Osteocyte (in vitro differentiated cells): Measurements from ENCODE around the gene RSKR. TPM values are rescaled to one million over a fixed set of nuclear protein-coding genes. Genes with fewer than 3 reads are reported as not detected.

Experiments
- DNase-seq: peaks from one replicate; pipeline ENCODE4 v3.0.0; 2021; ENCODE audit warnings: mixed read lengths; ENCODE audit not compliant: unreplicated experiment; ENCODE audit errors: extremely low spot score
- H3K27ac Mint-ChIP-seq: one replicate; pipeline ENCODE4 v1.8.0; 2021; ENCODE audit warnings: mild to moderate bottlenecking, mixed read lengths; ENCODE audit not compliant: unreplicated experiment
- H3K27me3 Mint-ChIP-seq: one replicate; pipeline ENCODE4 v1.8.0; 2021; ENCODE audit warnings: mixed read lengths; ENCODE audit not compliant: unreplicated experiment
- H3K36me3 Mint-ChIP-seq: one replicate; pipeline ENCODE4 v1.8.0; 2021; ENCODE audit warnings: mixed read lengths; ENCODE audit not compliant: unreplicated experiment
- H3K4me1 Mint-ChIP-seq: one replicate; pipeline ENCODE4 v1.8.0; 2021; ENCODE audit warnings: mixed read lengths; ENCODE audit not compliant: unreplicated experiment
- H3K4me3 Mint-ChIP-seq: one replicate; pipeline ENCODE4 v1.8.0; 2021; ENCODE audit warnings: mild to moderate bottlenecking, moderate library complexity, mixed read lengths; ENCODE audit not compliant: unreplicated experiment
- H3K9me3 Mint-ChIP-seq: one replicate; pipeline ENCODE4 v1.8.0; 2021; ENCODE audit warnings: mixed read lengths; ENCODE audit not compliant: unreplicated experiment
- CTCF ChIP-seq: fragments of 200-600 bp; sonication (generic); IDR thresholded peaks from 2 replicates; pipeline ENCODE4 v1.5.0; 2021; ENCODE audit warnings: antibody characterized with exemption, mild to moderate bottlenecking, moderate library complexity
- total RNA-seq: library from RNA; stranded (reverse); gene quantifications from 2 replicates; pipeline ENCODE4 v1.2.1, GENCODE V29; 2021

RSKR gene
- total RNA-seq, 1 donor from 2014 or later = 10.3 TPM

DNA sequence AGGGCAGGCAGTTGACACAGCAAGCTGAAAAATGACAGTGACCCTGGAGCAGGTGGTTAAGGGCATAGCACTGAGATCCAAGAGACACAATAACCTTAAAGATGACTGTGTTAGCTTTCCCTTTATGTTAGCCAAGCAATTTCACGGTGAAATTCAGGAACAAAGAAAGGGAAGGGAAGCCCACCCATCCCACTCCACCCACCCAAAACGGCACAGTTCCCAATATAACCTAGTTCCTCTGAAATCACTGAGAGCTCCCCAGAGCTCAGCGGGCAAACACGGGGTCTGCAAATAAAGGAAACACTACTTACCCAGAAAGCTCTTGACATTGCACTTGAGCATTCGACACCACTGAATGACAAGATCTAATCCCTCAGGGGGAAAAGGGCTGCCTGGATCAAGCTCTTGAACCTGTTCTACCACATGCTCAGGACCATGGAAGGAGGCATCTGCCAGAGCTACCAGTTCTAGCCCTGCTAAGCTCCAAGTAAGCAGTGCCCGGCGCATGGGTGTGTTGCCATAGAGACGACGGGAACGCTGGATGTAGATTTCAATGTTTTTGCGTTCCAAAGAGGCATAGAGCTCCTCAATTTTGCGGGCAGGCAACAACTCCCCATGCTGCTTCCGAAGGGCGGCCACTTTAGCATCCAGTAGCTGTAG, 20.4 kb upstream of the RSKR start:
- H3K4me3 Mint-ChIP-seq = no peak overlapping the region
- no peak for TF ChIP-seq CTCF
- H3K9me3 Mint-ChIP-seq = no peaks in the 10 kb centered on the region
- peaks cover 72% of the 10 kb centered on the region for H3K36me3 Mint-ChIP-seq
- no peaks in the 10 kb centered on the region for H3K4me1 Mint-ChIP-seq
- H3K27me3 Mint-ChIP-seq = no peaks in the 10 kb centered on the region
- H3K27ac Mint-ChIP-seq = no peak overlapping the region
- no peak for DNase-seq

DNA sequence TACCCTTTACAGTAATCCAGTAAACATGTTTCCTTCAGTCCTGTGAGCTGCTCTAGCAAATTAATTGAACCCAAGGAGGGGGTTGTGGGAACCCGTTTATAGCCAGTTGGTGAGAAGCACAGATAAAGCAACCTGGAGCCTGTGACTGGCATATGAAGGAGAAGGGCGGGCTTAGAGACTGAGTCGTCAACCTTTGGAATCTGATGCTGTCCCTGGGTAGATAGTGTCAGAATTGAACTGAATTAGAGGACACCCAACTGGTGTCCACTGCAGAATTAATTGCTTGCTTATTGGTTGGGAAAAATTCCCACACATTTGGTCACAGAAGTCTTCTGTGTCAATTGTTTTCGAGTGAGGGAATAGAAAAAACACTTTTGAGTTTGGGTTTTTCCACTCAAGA, 12.8 kb upstream of the RSKR start:
- Mint-ChIP-seq H3K4me3 (no peak overlapping the region), H3K9me3 (no peaks in the 10 kb centered on the region)

DNA sequence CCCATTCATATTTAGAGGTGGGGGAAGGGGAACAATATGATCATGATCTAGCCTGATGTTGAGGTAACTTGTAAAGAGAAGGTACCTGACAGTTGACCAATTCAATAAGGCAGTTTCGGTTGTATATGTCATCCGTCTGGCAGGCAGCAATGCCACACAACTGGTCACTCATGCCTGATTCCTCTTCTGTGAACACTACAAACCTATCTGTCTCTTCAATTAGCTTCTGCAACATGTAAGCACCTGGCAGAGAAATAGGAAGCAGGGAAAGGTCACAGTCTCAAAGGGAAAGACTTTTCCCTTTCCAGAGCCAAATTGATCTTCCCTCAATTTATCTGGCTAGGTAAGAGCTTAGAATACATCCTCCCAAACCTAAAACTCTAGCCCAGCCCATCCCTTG, 10.2 kb upstream of the RSKR start:
- H3K9me3 Mint-ChIP-seq = no peaks in the 10 kb centered on the region
- no peaks in the 10 kb centered on the region for H3K4me1 Mint-ChIP-seq
- no peak overlapping the region for H3K4me3 Mint-ChIP-seq
- H3K27me3 Mint-ChIP-seq = no peaks in the 10 kb centered on the region
- no peak for TF ChIP-seq CTCF
- no peak for DNase-seq
- peaks cover 51% of the 10 kb centered on the region for H3K36me3 Mint-ChIP-seq
- no peak overlapping the region for H3K27ac Mint-ChIP-seq

More for the DNA sequence above, 12.8 kb upstream of the RSKR start:
- no peak for TF ChIP-seq CTCF
- DNase-seq = no peak
- Mint-ChIP-seq H3K4me1 (no peaks in the 10 kb centered on the region), H3K27ac (no peak overlapping the region), H3K27me3 (no peaks in the 10 kb centered on the region), H3K36me3 (peaks cover 43% of the 10 kb centered on the region)

- no peaks in the 10 kb centered on the region for H3K27me3 Mint-ChIP-seq
- no peaks in the 10 kb centered on the region for H3K4me1 Mint-ChIP-seq
- TF ChIP-seq CTCF = no peak
- peaks cover 54% of the 10 kb centered on the region for H3K36me3 Mint-ChIP-seq
- no peak for DNase-seq
- H3K4me3 Mint-ChIP-seq = no peak overlapping the region
- no peak overlapping the region for H3K27ac Mint-ChIP-seq
- no peaks in the 10 kb centered on the region for H3K9me3 Mint-ChIP-seq
Observed at GRCh38 chr17:28623696-28624095, 9.7 kb upstream of the RSKR start.

- Mint-ChIP-seq H3K9me3 (no peaks in the 10 kb centered on the region), H3K4me3 (no peak overlapping the region), H3K27ac (no peak overlapping the region), H3K36me3 (peaks cover 54% of the 10 kb centered on the region), H3K27me3 (no peaks in the 10 kb centered on the region), H3K4me1 (no peaks in the 10 kb centered on the region)
- no peak for DNase-seq
- no peak for TF ChIP-seq CTCF
Observed at GRCh38 chr17:28622186-28622585, 8.2 kb upstream of the RSKR start.
